HG03460 (cell line): Measurements from ENCODE around the gene LIMK2.
"Not testable (repeated sequence)": the region's sequence is repeated elsewhere in the genome, so short reads cannot be mapped to it uniquely, and the experiment has no call there.

Experiments
- ATAC-seq: cut with Tn5 transposase; IDR thresholded peaks from one replicate; pipeline ENCODE4 v1.9.1; 2021; ENCODE audit not compliant: unreplicated experiment

The LIMK2 gene

GRCh38 chr22:31241936-31242335, 29.8 kb downstream of the LIMK2 start:
- ATAC-seq = no peak

- ATAC-seq = no peak
Measured at GRCh38 chr22:31243339-31244045, 31.4 kb downstream of the LIMK2 start.

- no peak for ATAC-seq
Measured at GRCh38 chr22:31244046-31244942, 32.2 kb downstream of the LIMK2 start.

- ATAC-seq = no peak
Measured at GRCh38 chr22:31244943-31245451, 32.9 kb downstream of the LIMK2 start.

- ATAC-seq = not testable (repeated sequence)
Measured at GRCh38 chr22:31245998-31246397, 33.9 kb downstream of the LIMK2 start.

- no peak for ATAC-seq
Measured at GRCh38 chr22:31246687-31247086, 34.6 kb downstream of the LIMK2 start.

GRCh38 chr22:31247726-31248125, 35.6 kb downstream of the LIMK2 start:
- no peak for ATAC-seq

GRCh38 chr22:31248138-31248745, 36.1 kb downstream of the LIMK2 start:
- no peak for ATAC-seq

- ATAC-seq = no peak
Measured at GRCh38 chr22:31248965-31249958, 37.2 kb downstream of the LIMK2 start.

- no peak for ATAC-seq
Measured at GRCh38 chr22:31250740-31251600, 38.9 kb downstream of the LIMK2 start.

GRCh38 chr22:31253949-31254348, 41.9 kb downstream of the LIMK2 start:
- ATAC-seq = no peak

- ATAC-seq = no peak
Measured at GRCh38 chr22:31259798-31260473, 47.8 kb downstream of the LIMK2 start.

- ATAC-seq = no peak
Measured at GRCh38 chr22:31260474-31260856, 48.4 kb downstream of the LIMK2 start.

GRCh38 chr22:31262312-31263133, 50.4 kb downstream of the LIMK2 start:
- ATAC-seq = no peak

GRCh38 chr22:31263896-31264640, 52.0 kb downstream of the LIMK2 start:
- ATAC-seq = no peak

- ATAC-seq = no peak
Measured at GRCh38 chr22:31268281-31268680, 56.2 kb downstream of the LIMK2 start.

- no peak for ATAC-seq
Measured at GRCh38 chr22:31269892-31270579, 57.9 kb downstream of the LIMK2 start.
